ENCODE measurements around the gene WDFY2.

DNA sequence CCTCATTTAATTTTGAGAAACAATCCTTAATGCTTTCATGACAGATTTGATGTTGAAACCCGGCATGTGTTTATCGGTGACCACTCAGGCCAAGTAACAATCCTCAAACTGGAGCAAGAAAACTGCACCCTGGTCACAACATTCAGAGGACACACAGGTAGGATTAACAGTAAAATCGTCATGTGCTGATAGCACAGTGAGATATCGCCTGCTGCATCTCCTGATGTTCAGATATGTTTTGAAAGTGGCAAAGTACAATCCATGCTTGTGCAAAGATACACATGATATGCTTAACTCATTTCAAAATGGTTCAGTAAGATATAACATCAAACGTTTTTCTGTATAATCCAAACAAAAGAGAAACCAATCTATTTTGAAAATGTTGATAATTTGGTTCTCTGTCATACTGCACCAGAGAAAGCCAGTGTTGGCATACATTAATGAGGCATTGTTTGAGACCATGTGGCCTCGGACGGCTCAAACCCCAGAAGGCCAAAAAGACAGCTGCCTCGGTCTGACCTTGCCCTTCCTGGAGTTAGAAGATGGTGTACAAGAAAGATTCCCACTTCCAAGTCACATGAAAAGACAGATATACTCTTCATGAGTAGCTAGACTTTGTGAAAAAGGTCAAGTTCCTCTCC, 143.5 kb downstream of the WDFY2 start:
- TF ChIP-seq, protein P1, sequence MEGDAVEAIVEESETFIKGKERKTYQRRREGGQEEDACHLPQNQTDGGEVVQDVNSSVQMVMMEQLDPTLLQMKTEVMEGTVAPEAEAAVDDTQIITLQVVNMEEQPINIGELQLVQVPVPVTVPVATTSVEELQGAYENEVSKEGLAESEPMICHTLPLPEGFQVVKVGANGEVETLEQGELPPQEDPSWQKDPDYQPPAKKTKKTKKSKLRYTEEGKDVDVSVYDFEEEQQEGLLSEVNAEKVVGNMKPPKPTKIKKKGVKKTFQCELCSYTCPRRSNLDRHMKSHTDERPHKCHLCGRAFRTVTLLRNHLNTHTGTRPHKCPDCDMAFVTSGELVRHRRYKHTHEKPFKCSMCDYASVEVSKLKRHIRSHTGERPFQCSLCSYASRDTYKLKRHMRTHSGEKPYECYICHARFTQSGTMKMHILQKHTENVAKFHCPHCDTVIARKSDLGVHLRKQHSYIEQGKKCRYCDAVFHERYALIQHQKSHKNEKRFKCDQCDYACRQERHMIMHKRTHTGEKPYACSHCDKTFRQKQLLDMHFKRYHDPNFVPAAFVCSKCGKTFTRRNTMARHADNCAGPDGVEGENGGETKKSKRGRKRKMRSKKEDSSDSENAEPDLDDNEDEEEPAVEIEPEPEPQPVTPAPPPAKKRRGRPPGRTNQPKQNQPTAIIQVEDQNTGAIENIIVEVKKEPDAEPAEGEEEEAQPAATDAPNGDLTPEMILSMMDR (IDR thresholded peaks at IDR 0.05) = no peak
- TF ChIP-seq POLR2A (IDR thresholded peaks at IDR 0.05) = no peak

Measured in stomach (tissue), 4 donors.